PC-3 (cell line): Measurements from ENCODE around the gene OSBPL1A. TPM values are rescaled to one million over a fixed set of nuclear protein-coding genes. Genes with fewer than 3 reads are reported as not detected.

ENCODE experiments used
- ATAC-seq: fragments of 200-7000 bp; cut with Tn5 transposase; 2 replicates; pipeline ENCODE4 v1.9.1; 2020; ENCODE audit warnings: mild to moderate bottlenecking, moderate library complexity
- BruUV-seq: library from RNA; stranded (reverse); fragments of 400-500 nt; replicated peaks from 2 replicates; lab custom pipeline; 2021; lab: Mats Ljungman, UMichigan
- CTCF ChIA-PET: fragments of 300-600 bp; sonication (Branson Sonifier 250); formaldehyde crosslinking; loops from one replicate; lab custom pipeline; 2022; ENCODE audit warnings: antibody characterized with exemption; lab: Charles Lee
- POLR2A ChIA-PET: fragments of 300-600 bp; sonication (Branson Sonifier 250); formaldehyde crosslinking; loops from one replicate; lab custom pipeline; 2022; ENCODE audit warnings: antibody characterized with exemption; ENCODE audit not compliant: unreplicated experiment; lab: Charles Lee
- DNase-seq: peaks from one replicate; pipeline ENCODE4 v3.0.0-alpha.2; 2015
- H2AFZ ChIP-seq: fragments of 300-600 bp; sonication (generic); 2 replicates; pipeline ENCODE4 v1.6.0; 2016; ENCODE audit warnings: antibody characterized with exemption, low read length
- H3F3A ChIP-seq: fragments of 300-600 bp; sonication (generic); one replicate; pipeline ENCODE4 v1.6.0; 2017; ENCODE audit warnings: antibody characterized with exemption, low read length, control low read depth, mild to moderate bottlenecking; ENCODE audit not compliant: unreplicated experiment
- H3K27ac ChIP-seq: fragments of 300-600 bp; sonication (generic); 2 replicates; pipeline ENCODE4 v1.5.1; 2016; ENCODE audit warnings: mild to moderate bottlenecking, low read length
- H3K27me3 ChIP-seq: fragments of 300-600 bp; sonication (generic); 2 replicates; pipeline ENCODE4 v1.6.1; 2016; ENCODE audit warnings: low read length, mixed read lengths
- H3K36me3 ChIP-seq: fragments of 300-600 bp; sonication (generic); 2 replicates; pipeline ENCODE4 v1.6.1; 2016; ENCODE audit warnings: low read depth, mixed run types, low read length, mixed read lengths
- H3K4me1 ChIP-seq: fragments of 300-600 bp; sonication (generic); 2 replicates; pipeline ENCODE4 v1.5.1; 2016; ENCODE audit warnings: low read length; ENCODE audit not compliant: insufficient read depth
- H3K4me2 ChIP-seq: fragments of 300-600 bp; sonication (generic); 2 replicates; pipeline ENCODE4 v1.6.0; 2016; ENCODE audit warnings: low read length
- H3K4me3 ChIP-seq: fragments of 300-600 bp; sonication (generic); 2 replicates; pipeline ENCODE4 v1.5.1; 2016; ENCODE audit warnings: mild to moderate bottlenecking, low read length, mixed read lengths
- H3K79me2 ChIP-seq: fragments of 300-600 bp; sonication (generic); 2 replicates; pipeline ENCODE4 v1.6.1; 2017; ENCODE audit warnings: low read length, mixed read lengths
- H3K9ac ChIP-seq: fragments of 300-600 bp; sonication (generic); 2 replicates; pipeline ENCODE4 v1.6.0; 2016; ENCODE audit warnings: mild to moderate bottlenecking, low read length
- H3K9me2 ChIP-seq: fragments of 300-600 bp; sonication (generic); replicated peaks from 2 replicates; pipeline ENCODE4 v1.6.1; 2016; ENCODE audit warnings: mixed run types, low read length, mixed read lengths
- H3K9me3 ChIP-seq: fragments of 300-600 bp; sonication (generic); 2 replicates; pipeline ENCODE4 v1.6.1; 2016; ENCODE audit warnings: low read length, mixed read lengths
- H4K20me1 ChIP-seq: fragments of 300-600 bp; sonication (generic); 2 replicates; pipeline ENCODE4 v1.6.1; 2016; ENCODE audit warnings: low read length, mixed read lengths
- CTCF ChIP-seq: fragments of 300-600 bp; sonication (generic); conservative IDR thresholded peaks from 2 replicates; pipeline ENCODE4 v1.5.1; 2017; ENCODE audit warnings: antibody characterized with exemption, low read depth, mild to moderate bottlenecking, low read length
- EZH2 ChIP-seq: fragments of 300-600 bp; sonication (generic); IDR thresholded peaks from one replicate; pipeline ENCODE4 v1.6.1; 2017; ENCODE audit warnings: antibody characterized with exemption, mild to moderate bottlenecking, low read length; ENCODE audit not compliant: unreplicated experiment
- EZH2phosphoT487 ChIP-seq: fragments of 300-600 bp; sonication (generic); IDR thresholded peaks from 2 replicates; pipeline ENCODE4 v1.6.1; 2018; ENCODE audit warnings: mild to moderate bottlenecking, antibody characterized with exemption, low read length, borderline replicate concordance
- intact Hi-C: fragments of 100-400 bp; cut with micrococcal nuclease; formaldehyde crosslinking; loops from 2 replicates; pipeline ENCODE4 v1.9.0; 2023
- total RNA-seq: library from RNA; depleted of rRNA; stranded (reverse); fragments of >200 nt; gene quantifications from 2 replicates; pipeline ENCODE4 v1.2.3, GENCODE V29; 2014

OSBPL1A gene
- total RNA-seq, 1 experiment from 2014 or later = 39.7 TPM

- H3K4me2 ChIP-seq = peak overlapping the region; percentile 100
- no peaks in the 10 kb centered on the region for H3K27me3 ChIP-seq
- peak overlapping the region; percentile 69; the same call in 1 of the 2 replicates for H3K27ac ChIP-seq
- H3K79me2 ChIP-seq = peaks cover 21% of the 10 kb centered on the region
- no peaks in the 10 kb centered on the region for H3F3A ChIP-seq
- ATAC-seq (no peak), DNase-seq (no peak)
- H3K4me1 ChIP-seq = peaks cover 25% of the 10 kb centered on the region
- peaks cover 4% of the 10 kb centered on the region; the same call in 1 of the 2 replicates for H3K36me3 ChIP-seq
- peak overlapping the region; percentile 99 for H3K9ac ChIP-seq
- TSS peak; percentile 93 for BruUV-seq
- H4K20me1 ChIP-seq = no peaks in the 10 kb centered on the region
- TF ChIP-seq CTCF (no peak), EZH2phosphoT487 (no peak), EZH2 (no peak)
- H3K4me3 ChIP-seq = peak overlapping the region; percentile 97
- CTCF ChIA-PET = no interaction called here
- no peaks in the 10 kb centered on the region for H3K9me3 ChIP-seq
- H2AFZ ChIP-seq = peak overlapping the region; percentile 100
- H3K9me2 ChIP-seq = 0 out of 2 replicates have a peak, but pooled peaks cover 4% of the 10 kb centered on the region
- intact Hi-C loops = loop anchor here (5.0 kb wide), 1 partner anchor 64 kb away; no protein-coding TSS in a partner anchor
- POLR2A ChIA-PET = no interaction called here
Observed at GRCh38 chr18:24426073-24426397, 28.4 kb upstream of the OSBPL1A start.

GRCh38 chr18:24421831-24422230 lies 24.2 kb upstream of the OSBPL1A start:
- H3K27ac ChIP-seq = no peak overlapping the region
- H2AFZ ChIP-seq = 0 out of 2 replicates have a peak overlapping the region, but pooled peaks have one; percentile 5
- H3K9me3 ChIP-seq = no peaks in the 10 kb centered on the region
- POLR2A ChIA-PET = interaction anchor here (0.6 to 1.0 kb wide), 2 partner anchors 71 to 283 kb away, joined by 3 to 4 read pairs; partner anchors contain the start of gene CABYR
- no TSS peak for BruUV-seq
- H3F3A ChIP-seq = no peaks in the 10 kb centered on the region
- DNase-seq = no peak
- no peak for TF ChIP-seq EZH2
- no peak for TF ChIP-seq CTCF
- TF ChIP-seq EZH2phosphoT487 = no peak
- H3K4me3 ChIP-seq = no peak overlapping the region
- H3K4me2 ChIP-seq = no peak overlapping the region
- peaks cover 6% of the 10 kb centered on the region for H3K4me1 ChIP-seq
- H3K27me3 ChIP-seq = no peaks in the 10 kb centered on the region
- H4K20me1 ChIP-seq = no peaks in the 10 kb centered on the region
- no peak for ATAC-seq
- 0 out of 2 replicates have a peak, but pooled peaks cover 4% of the 10 kb centered on the region for H3K9me2 ChIP-seq
- peaks cover 3% of the 10 kb centered on the region for H3K79me2 ChIP-seq
- intact Hi-C loops = no loop called here
- CTCF ChIA-PET = no interaction called here
- no peaks in the 10 kb centered on the region for H3K36me3 ChIP-seq
- H3K9ac ChIP-seq = no peak overlapping the region

GRCh38 chr18:24420551-24420950 lies 22.9 kb upstream of the OSBPL1A start:
- TF ChIP-seq EZH2 (no peak), CTCF (no peak), EZH2phosphoT487 (no peak)
- H3K79me2 ChIP-seq = no peaks in the 10 kb centered on the region
- no peaks in the 10 kb centered on the region for H3K36me3 ChIP-seq
- CTCF ChIA-PET = no interaction called here
- no peaks in the 10 kb centered on the region for H3K9me3 ChIP-seq
- no peak overlapping the region for H3K4me3 ChIP-seq
- BruUV-seq = no TSS peak
- intact Hi-C loops = no loop called here
- H4K20me1 ChIP-seq = no peaks in the 10 kb centered on the region
- H3K9ac ChIP-seq = no peak overlapping the region
- no peak overlapping the region for H3K27ac ChIP-seq
- no peaks in the 10 kb centered on the region for H3K9me2 ChIP-seq
- H3K27me3 ChIP-seq = no peaks in the 10 kb centered on the region
- POLR2A ChIA-PET = no interaction called here
- H3F3A ChIP-seq = no peaks in the 10 kb centered on the region
- ATAC-seq (no peak), DNase-seq (no peak)
- H3K4me1 ChIP-seq = no peaks in the 10 kb centered on the region
- H3K4me2 ChIP-seq = no peak overlapping the region
- no peak overlapping the region for H2AFZ ChIP-seq
